Activated naive CD4-positive, alpha-beta T cell treated with anti-CD3 and anti-CD28 coated beads for 36 hours (primary cell): ENCODE results near the gene MYO5A. TPM values are rescaled to one million over a fixed set of nuclear protein-coding genes. Genes with fewer than 3 reads are reported as not detected.
"Not testable (repeated sequence)": the region's sequence is repeated elsewhere in the genome, so short reads cannot be mapped to it uniquely, and the experiment has no call there.

ENCODE experiments used
- CTCF ChIA-PET: fragments of 350-600 bp; sonication (Branson Sonifier 250); formaldehyde crosslinking; loops from one replicate; lab custom pipeline; 2021; ENCODE audit warnings: antibody characterized with exemption; lab: Charles Lee
- DNase-seq: peaks from one replicate; pipeline ENCODE4 v3.0.0-alpha.2; 2020
- H3K27ac Mint-ChIP-seq: one replicate; pipeline ENCODE4 v1.8.0; 2021; ENCODE audit warnings: mild to moderate bottlenecking, mixed read lengths
- H3K27me3 Mint-ChIP-seq: one replicate; pipeline ENCODE4 v1.8.0; 2021; ENCODE audit warnings: low read depth, mixed read lengths
- H3K36me3 Mint-ChIP-seq: one replicate; pipeline ENCODE4 v1.8.0; 2021; ENCODE audit warnings: low read depth, mixed read lengths
- H3K4me1 Mint-ChIP-seq: one replicate; pipeline ENCODE4 v1.8.0; 2021; ENCODE audit warnings: low read depth, mixed read lengths
- H3K4me3 Mint-ChIP-seq: one replicate; pipeline ENCODE4 v1.8.0; 2021; ENCODE audit warnings: mild to moderate bottlenecking, moderate library complexity, mixed read lengths
- H3K9me3 Mint-ChIP-seq: one replicate; pipeline ENCODE4 v1.8.0; 2021; ENCODE audit warnings: mixed read lengths
- intact Hi-C: fragments of 100-400 bp; cut with micrococcal nuclease; formaldehyde crosslinking; loops from one replicate; pipeline ENCODE4 v1.15.1; 2023
- total RNA-seq, 2 experiments: library from RNA; stranded (reverse); gene quantifications; one replicate each; pipeline ENCODE4 v1.2.3, GENCODE V29; 2021

Gene MYO5A
- total RNA-seq, 2 experiments from 2014 or later, result 13.2 to 13.7 TPM

DNA sequence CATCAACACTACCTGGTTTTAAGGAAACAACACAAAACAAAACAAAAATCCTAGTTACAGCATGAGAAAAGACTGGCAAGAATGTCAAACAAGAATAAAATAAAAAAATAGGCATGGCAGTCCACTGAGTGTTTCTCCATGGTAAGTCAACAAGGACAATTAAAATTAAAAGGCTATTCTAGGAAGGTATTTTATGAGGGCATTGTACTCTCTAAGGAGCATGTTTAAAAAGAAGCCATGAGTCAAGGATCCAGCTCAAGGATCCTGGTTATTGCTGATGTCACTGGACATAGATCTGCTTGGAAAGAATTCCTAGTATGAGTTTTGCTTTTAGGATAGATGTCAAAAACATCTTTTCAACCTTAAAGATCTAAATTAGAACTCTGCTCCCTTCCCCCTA is 106.7 kb downstream of the MYO5A start:
- intact Hi-C loops, result no loop called here
- CTCF ChIA-PET, result interaction anchor here (0.7 to 1.9 kb wide), 2 partner anchors 60 to 313 kb away, joined by 3 to 4 read pairs; no protein-coding TSS in a partner anchor
- Mint-ChIP-seq H3K27me3 (no peaks in the 10 kb centered on the region), H3K4me3 (no peak overlapping the region), H3K9me3 (no peaks in the 10 kb centered on the region), H3K4me1 (no peaks in the 10 kb centered on the region), H3K27ac (no peak overlapping the region), H3K36me3 (no peaks in the 10 kb centered on the region)
- no peak for DNase-seq

DNA sequence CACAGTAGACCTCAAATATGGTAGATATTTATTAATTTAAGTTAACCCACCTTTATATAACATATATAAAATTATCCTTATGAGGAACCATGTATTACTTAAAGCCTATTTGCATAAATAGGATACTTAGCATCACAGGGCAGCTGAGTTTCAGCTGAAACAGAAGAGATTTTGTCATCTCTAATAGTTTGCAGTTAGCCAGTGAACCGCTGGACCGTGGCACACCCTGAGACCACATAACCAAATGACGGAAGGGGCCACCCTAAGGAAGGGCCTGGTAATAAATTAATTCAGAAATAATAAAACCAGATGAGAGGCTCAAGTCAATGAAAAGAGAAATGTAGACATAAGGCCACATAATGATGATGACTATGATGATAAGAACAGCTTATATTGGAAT is 107.7 kb downstream of the MYO5A start:
- CTCF ChIA-PET, result interaction anchor here (0.7 to 1.9 kb wide), 2 partner anchors 61 to 314 kb away, joined by 3 to 4 read pairs; no protein-coding TSS in a partner anchor
- intact Hi-C loops, result no loop called here
- no peak overlapping the region for H3K4me3 Mint-ChIP-seq
- no peaks in the 10 kb centered on the region for H3K27me3 Mint-ChIP-seq
- H3K27ac Mint-ChIP-seq, result no peak overlapping the region
- no peaks in the 10 kb centered on the region for H3K36me3 Mint-ChIP-seq
- DNase-seq, result no peak
- no peaks in the 10 kb centered on the region for H3K9me3 Mint-ChIP-seq
- no peaks in the 10 kb centered on the region for H3K4me1 Mint-ChIP-seq

DNA sequence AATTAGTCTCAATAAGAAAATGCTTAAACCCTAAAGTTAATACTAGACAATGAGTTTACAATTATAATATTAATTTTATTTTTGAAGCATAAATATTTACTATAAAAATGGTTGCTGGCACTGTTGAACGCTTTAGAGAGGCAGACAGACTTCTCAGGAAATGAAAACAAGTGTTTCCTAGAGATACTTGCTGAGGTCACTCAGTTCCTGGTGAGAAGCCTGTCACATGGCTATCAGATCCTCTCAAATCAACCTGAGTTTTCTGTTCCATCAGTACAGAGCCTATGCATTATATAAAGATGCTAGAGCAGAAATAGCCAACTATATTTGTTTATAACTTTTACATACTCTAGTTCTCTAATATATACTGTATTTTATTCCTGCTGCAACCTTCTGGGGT is 109.2 kb downstream of the MYO5A start:
- H3K36me3 Mint-ChIP-seq, result no peaks in the 10 kb centered on the region
- H3K27me3 Mint-ChIP-seq, result no peaks in the 10 kb centered on the region
- H3K9me3 Mint-ChIP-seq, result no peaks in the 10 kb centered on the region
- H3K4me1 Mint-ChIP-seq, result no peaks in the 10 kb centered on the region
- H3K27ac Mint-ChIP-seq, result no peak overlapping the region
- no peak for DNase-seq
- no peak overlapping the region for H3K4me3 Mint-ChIP-seq
- CTCF ChIA-PET, result interaction anchor here (0.6 kb wide), 1 partner anchor 17 kb away, joined by 4 read pairs; no protein-coding TSS in a partner anchor
- intact Hi-C loops, result no loop called here

DNA sequence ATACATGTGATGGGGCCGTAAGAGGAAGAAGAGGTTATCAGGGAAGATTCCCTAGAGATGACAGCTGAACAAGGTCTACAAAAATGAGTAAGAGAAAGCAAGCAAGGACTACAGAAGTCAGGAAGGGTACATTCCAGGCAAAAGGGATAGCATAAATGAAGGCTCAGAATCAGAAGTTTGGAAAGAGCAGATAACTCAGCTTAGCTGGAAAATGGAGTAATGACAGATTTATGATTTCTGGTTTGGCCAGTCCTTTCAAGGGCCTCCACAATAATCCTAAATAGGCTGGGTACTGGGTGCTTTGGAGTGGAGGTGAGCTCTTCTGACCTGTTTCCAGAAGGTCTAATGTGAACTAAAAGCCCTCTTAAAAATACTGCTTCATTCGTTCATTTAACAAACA is 110.7 kb downstream of the MYO5A start:
- H3K9me3 Mint-ChIP-seq, result no peaks in the 10 kb centered on the region
- no peaks in the 10 kb centered on the region for H3K27me3 Mint-ChIP-seq
- intact Hi-C loops, result no loop called here
- H3K27ac Mint-ChIP-seq, result no peak overlapping the region
- CTCF ChIA-PET, result interaction anchor here (0.7 kb wide), 1 partner anchor 337 kb away, joined by 3 read pairs; no protein-coding TSS in a partner anchor
- no peaks in the 10 kb centered on the region for H3K4me1 Mint-ChIP-seq
- no peaks in the 10 kb centered on the region for H3K36me3 Mint-ChIP-seq
- H3K4me3 Mint-ChIP-seq, result no peak overlapping the region
- DNase-seq, result no peak

DNA sequence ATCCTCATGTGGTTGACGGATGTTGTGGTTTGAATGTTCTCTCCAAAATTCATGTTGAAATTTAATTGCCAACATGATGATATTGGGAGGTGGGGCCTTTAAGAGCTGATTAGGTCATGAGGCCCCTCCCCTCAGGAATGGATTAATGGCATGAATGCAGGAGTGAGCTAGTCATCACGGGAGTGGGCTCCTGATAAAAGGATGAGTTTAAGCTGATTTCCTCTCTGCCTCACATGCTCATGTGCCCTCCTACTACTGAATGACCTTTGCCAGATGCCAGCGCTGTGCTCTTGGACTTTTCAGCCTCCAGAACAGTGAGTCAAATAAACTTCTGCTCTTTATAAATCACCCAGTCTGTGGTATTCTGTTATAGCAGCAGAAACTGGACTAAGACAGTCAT is 111.2 kb downstream of the MYO5A start:
- no peak overlapping the region for H3K27ac Mint-ChIP-seq
- H3K4me1 Mint-ChIP-seq, result no peaks in the 10 kb centered on the region
- intact Hi-C loops, result no loop called here
- H3K4me3 Mint-ChIP-seq, result no peak overlapping the region
- CTCF ChIA-PET, result interaction anchor here (0.7 kb wide), 1 partner anchor 337 kb away, joined by 3 read pairs; no protein-coding TSS in a partner anchor
- no peaks in the 10 kb centered on the region for H3K27me3 Mint-ChIP-seq
- H3K36me3 Mint-ChIP-seq, result no peaks in the 10 kb centered on the region
- DNase-seq, result no peak
- H3K9me3 Mint-ChIP-seq, result no peaks in the 10 kb centered on the region

DNA sequence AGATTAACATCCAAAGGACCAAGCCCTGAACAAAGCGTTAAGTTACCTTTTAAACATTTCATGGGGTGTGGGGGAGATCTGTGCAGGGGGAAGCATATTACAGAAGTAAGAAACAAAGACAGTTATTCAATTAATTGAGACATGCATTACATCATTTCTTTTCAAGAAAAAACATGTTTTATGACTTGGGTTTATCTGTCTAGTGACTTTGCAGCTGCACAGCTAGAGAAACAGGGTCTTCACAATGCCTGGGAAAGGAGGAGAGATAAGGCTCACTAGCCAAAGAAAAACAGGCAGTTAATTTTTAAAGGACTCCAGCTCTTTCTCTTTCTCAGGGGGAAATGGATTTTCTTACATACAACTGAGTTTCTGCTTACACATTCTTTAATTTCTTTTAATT is 112.1 kb downstream of the MYO5A start:
- intact Hi-C loops, CTCF ChIA-PET, H3K27me3 Mint-ChIP-seq: not testable (repeated sequence)

DNA sequence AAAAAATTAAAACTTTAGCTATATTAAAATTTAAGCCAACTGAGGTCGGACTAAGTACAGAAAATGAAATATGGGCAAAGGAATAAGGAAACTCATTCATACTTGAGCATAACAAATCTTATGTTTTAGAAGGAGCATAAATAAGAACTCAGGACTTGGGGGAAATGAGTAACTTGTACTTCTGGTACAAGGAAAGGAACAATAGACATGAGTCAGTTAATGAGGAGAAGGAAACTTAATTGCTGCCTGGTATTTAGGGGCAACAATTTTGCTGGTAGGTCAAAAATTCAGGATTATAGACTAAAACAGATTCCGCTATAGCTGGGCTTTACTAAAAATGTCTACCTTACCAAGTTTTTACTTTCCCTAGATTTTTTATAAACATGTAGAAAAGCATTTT is 113.1 kb downstream of the MYO5A start:
- Mint-ChIP-seq H3K4me1 (no peaks in the 10 kb centered on the region), H3K36me3 (no peaks in the 10 kb centered on the region), H3K4me3 (no peak overlapping the region), H3K9me3 (no peaks in the 10 kb centered on the region), H3K27ac (no peak overlapping the region), H3K27me3 (no peaks in the 10 kb centered on the region)
- intact Hi-C loops, result no loop called here
- no peak for DNase-seq
- CTCF ChIA-PET, result interaction anchor here (0.6 to 0.7 kb wide), 2 partner anchors 19 to 995 kb away, joined by 3 to 4 read pairs; no protein-coding TSS in a partner anchor

More for the DNA sequence above, 112.1 kb downstream of the MYO5A start:
- not testable (repeated sequence) for H3K27ac Mint-ChIP-seq, H3K4me3 Mint-ChIP-seq, H3K4me1 Mint-ChIP-seq, H3K36me3 Mint-ChIP-seq, DNase-seq, H3K9me3 Mint-ChIP-seq

DNA sequence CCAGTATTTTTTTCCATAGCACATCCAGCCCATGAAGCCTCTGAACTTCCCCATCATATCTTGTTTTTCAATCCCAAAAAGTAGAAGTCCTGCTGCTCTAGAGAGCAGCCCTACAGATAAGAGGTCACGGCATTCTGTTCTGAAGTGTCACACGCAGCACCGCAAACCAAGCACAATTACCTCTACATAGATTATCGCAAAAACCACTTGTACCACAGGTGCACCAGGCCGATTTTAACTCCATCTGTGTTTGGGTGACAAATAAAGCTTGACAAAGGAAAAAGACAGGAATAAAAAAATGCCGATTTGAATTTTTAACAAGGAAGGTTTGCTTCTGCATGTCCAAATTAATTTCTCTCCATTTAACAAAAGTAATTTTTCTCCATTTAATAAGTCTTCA is 113.7 kb downstream of the MYO5A start:
- intact Hi-C loops, result no loop called here
- Mint-ChIP-seq H3K9me3 (no peaks in the 10 kb centered on the region), H3K4me3 (no peak overlapping the region), H3K36me3 (no peaks in the 10 kb centered on the region), H3K27me3 (no peaks in the 10 kb centered on the region), H3K27ac (no peak overlapping the region), H3K4me1 (no peaks in the 10 kb centered on the region)
- CTCF ChIA-PET, result interaction anchor here (0.6 to 0.7 kb wide), 2 partner anchors 19 to 996 kb away, joined by 3 to 4 read pairs; no protein-coding TSS in a partner anchor
- DNase-seq, result no peak

DNA sequence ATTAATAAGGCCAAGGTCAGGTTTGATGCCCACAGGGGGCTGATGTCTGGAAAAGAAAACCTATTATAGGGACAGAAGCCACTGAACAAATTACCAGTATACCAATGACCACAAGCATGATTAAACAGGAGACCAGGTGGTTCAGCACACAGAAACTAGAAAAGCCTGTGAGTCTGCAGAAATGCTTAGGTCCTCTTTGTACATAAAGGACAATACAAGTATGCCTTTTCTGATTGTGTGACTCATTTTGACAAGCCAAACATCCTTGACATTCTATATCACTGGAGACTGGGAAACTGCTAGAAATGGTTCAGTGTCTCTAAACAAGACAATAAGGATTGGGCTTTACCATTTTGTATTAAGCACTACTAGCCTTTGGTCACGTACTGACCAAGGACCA is 119.9 kb downstream of the MYO5A start:
- no peak for DNase-seq

DNA sequence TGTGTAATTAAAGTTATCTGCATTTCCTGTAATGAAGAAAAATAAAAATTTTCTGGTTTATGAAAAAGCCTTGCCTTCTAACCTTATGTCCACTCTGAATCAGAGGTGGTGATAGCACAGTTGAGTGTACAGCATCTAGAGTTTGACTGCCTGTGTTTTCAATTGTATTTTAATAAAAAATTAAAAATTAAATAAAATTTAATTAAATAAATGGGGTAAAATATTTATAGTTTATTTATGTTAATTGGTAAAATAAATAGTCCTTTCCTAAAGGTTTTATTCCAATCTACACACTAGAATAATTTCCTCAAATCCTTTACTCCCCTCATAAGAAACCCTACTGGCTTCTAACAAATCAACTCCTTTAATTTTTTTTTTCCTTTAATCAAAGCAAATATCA is 121.3 kb downstream of the MYO5A start:
- H3K27ac Mint-ChIP-seq, result no peak overlapping the region
- H3K27me3 Mint-ChIP-seq, result no peaks in the 10 kb centered on the region
- no peak for DNase-seq
- intact Hi-C loops, result no loop called here
- CTCF ChIA-PET, result no interaction called here
- no peak overlapping the region for H3K4me3 Mint-ChIP-seq
- peaks cover 4% of the 10 kb centered on the region for H3K36me3 Mint-ChIP-seq
- no peaks in the 10 kb centered on the region for H3K9me3 Mint-ChIP-seq
- no peaks in the 10 kb centered on the region for H3K4me1 Mint-ChIP-seq

More for the DNA sequence above, 119.9 kb downstream of the MYO5A start:
- Mint-ChIP-seq H3K27me3 (no peaks in the 10 kb centered on the region), H3K9me3 (no peaks in the 10 kb centered on the region), H3K4me3 (no peak overlapping the region), H3K4me1 (no peaks in the 10 kb centered on the region), H3K36me3 (peaks cover 4% of the 10 kb centered on the region), H3K27ac (no peak overlapping the region)
- CTCF ChIA-PET, result no interaction called here
- intact Hi-C loops, result no loop called here

DNA sequence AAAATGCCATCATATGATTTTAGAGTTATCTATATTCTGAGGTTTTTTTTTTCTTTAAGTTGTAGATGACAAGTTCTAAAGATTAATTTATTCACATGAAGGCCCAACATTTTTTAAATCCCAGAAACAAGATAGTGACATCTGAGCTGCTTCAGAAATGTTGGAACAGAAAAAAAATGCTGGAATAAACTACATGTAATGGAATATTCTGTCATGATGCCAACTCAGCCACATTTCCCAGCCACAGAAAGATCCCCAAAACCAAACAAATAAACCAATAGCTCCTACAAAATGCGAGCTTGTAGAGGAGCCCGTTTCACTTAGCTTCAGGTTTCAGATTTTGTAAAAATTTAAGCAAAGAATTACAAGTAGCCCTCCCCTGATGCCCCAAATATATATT is 122.1 kb downstream of the MYO5A start:
- DNase-seq, result no peak
- no peak overlapping the region for H3K4me3 Mint-ChIP-seq
- peaks cover 4% of the 10 kb centered on the region for H3K36me3 Mint-ChIP-seq
- CTCF ChIA-PET, result no interaction called here
- H3K4me1 Mint-ChIP-seq, result no peaks in the 10 kb centered on the region
- intact Hi-C loops, result no loop called here
- no peak overlapping the region for H3K27ac Mint-ChIP-seq
- H3K27me3 Mint-ChIP-seq, result no peaks in the 10 kb centered on the region
- no peaks in the 10 kb centered on the region for H3K9me3 Mint-ChIP-seq

DNA sequence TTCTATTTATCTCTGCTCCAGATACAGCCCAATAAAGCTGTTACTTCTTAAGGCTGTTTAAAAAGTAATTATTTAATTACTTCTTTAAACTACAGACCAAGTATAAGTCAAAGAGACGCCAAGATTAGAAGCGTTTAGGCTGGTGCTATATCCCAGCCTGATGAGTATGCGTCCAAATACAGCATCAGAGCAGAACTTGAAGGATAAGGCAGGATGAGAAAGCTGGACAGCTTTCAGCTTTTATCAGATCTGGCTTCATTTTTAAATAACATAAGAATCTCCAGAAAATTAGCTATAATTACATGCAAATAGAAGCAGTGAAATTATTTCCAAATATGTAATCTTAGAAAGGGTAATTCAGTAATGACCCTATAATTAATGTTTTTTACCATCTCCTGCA is 122.8 kb downstream of the MYO5A start:
- Mint-ChIP-seq H3K9me3 (no peaks in the 10 kb centered on the region), H3K36me3 (peaks cover 4% of the 10 kb centered on the region), H3K27me3 (no peaks in the 10 kb centered on the region), H3K27ac (no peak overlapping the region), H3K4me3 (no peak overlapping the region), H3K4me1 (no peaks in the 10 kb centered on the region)
- DNase-seq, result no peak
- CTCF ChIA-PET, result no interaction called here
- intact Hi-C loops, result no loop called here

DNA sequence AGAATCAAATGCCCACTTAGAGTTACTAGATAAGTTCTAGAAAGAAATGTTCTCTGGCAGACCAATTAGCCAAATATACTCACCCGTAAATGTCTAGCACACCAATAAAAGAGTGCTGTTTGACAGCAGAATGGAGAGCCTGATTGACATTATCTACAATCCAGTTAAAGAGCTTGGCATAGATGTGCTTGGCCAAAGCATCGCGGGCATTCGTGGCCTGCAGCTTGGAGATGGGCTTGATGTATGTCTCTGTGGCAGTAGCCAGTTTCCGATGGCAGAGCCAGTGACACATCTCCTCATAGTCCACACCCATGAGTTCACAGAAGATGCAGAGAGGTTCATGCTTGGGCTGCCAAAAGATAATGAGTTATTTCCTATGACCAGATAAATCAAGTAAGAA is 131.6 kb downstream of the MYO5A start:
- H3K36me3 Mint-ChIP-seq, result peaks cover 2% of the 10 kb centered on the region
- no peak overlapping the region for H3K27ac Mint-ChIP-seq
- H3K4me1 Mint-ChIP-seq, result peaks cover 2% of the 10 kb centered on the region
- H3K27me3 Mint-ChIP-seq, result no peaks in the 10 kb centered on the region
- CTCF ChIA-PET, result no interaction called here
- no peak for DNase-seq
- intact Hi-C loops, result no loop called here
- no peak overlapping the region for H3K4me3 Mint-ChIP-seq
- no peaks in the 10 kb centered on the region for H3K9me3 Mint-ChIP-seq
